KMS-11 (cell line): ENCODE results near the gene FLNA.

ENCODE experiments used
- H2AFZ ChIP-seq: fragments of 200-600 bp; sonication (generic); 2 replicates; pipeline ENCODE4 v1.6.1; 2016; ENCODE audit warnings: antibody characterized with exemption, mixed run types, low read depth
- H3K27ac ChIP-seq: fragments of 200-600 bp; sonication (generic); 2 replicates; pipeline ENCODE4 v1.6.1; 2016; ENCODE audit warnings: mild to moderate bottlenecking, mixed run types
- H3K27me3 ChIP-seq: fragments of 200-600 bp; sonication (generic); 2 replicates; pipeline ENCODE4 v1.6.1; 2017; ENCODE audit warnings: mild to moderate bottlenecking, low read depth, mixed run types, moderate library complexity; ENCODE audit not compliant: insufficient read depth
- H3K36me3 ChIP-seq: fragments of 200-600 bp; sonication (generic); 2 replicates; pipeline ENCODE4 v1.6.1; 2017; ENCODE audit warnings: mild to moderate bottlenecking, mixed run types; ENCODE audit not compliant: insufficient read depth
- H3K4me1 ChIP-seq: fragments of 200-600 bp; sonication (generic); 2 replicates; pipeline ENCODE4 v1.6.1; 2016; ENCODE audit warnings: mild to moderate bottlenecking, low read depth, mixed run types; ENCODE audit not compliant: poor library complexity, severe bottlenecking
- H3K4me2 ChIP-seq: fragments of 200-600 bp; sonication (generic); 2 replicates; pipeline ENCODE4 v1.7.0; 2016; ENCODE audit warnings: mild to moderate bottlenecking, mixed run types
- H3K4me3 ChIP-seq: fragments of 200-600 bp; sonication (generic); IDR thresholded peaks from 2 replicates; pipeline ENCODE4 v1.6.1; 2017; ENCODE audit warnings: low read depth, low read length, mixed read lengths; ENCODE audit not compliant: insufficient read depth
- H3K79me2 ChIP-seq: fragments of 200-600 bp; sonication (generic); 2 replicates; pipeline ENCODE4 v1.6.1; 2016; ENCODE audit warnings: low read depth, mixed run types; ENCODE audit not compliant: insufficient read depth
- H3K9ac ChIP-seq: fragments of 200-600 bp; sonication (generic); 2 replicates; pipeline ENCODE4 v1.6.1; 2016; ENCODE audit warnings: mild to moderate bottlenecking, mixed run types
- H4K20me1 ChIP-seq: fragments of 200-600 bp; sonication (generic); 2 replicates; pipeline ENCODE4 v1.6.1; 2016; ENCODE audit warnings: mild to moderate bottlenecking, mixed run types; ENCODE audit not compliant: insufficient read depth
- TF ChIP-seq, protein P1 (sequence below): fragments of 200-600 bp; sonication (generic); conservative IDR thresholded peaks from 2 replicates; pipeline ENCODE4 v1.6.1; 2017; ENCODE audit warnings: low read depth, mild to moderate bottlenecking, antibody characterized with exemption, low read length, moderate library complexity, mixed read lengths

FLNA gene

GRCh38 chrX:154376774-154377173, 2.3 kb upstream of the FLNA start:
- Histone ChIP-seq H3K27me3 (no peaks in the 10 kb centered on the region), H3K79me2 (peaks cover 7% of the 10 kb centered on the region; the same call in 1 of the 2 replicates), H3K9ac (no peak overlapping the region), H3K4me2 (no peak overlapping the region), H2AFZ (no peak overlapping the region), H3K36me3 (no peaks in the 10 kb centered on the region), H4K20me1 (no peaks in the 10 kb centered on the region), H3K27ac (no peak overlapping the region), H3K4me1 (peaks cover 35% of the 10 kb centered on the region), H3K4me3 (no peak overlapping the region)
- TF ChIP-seq, protein P1, sequence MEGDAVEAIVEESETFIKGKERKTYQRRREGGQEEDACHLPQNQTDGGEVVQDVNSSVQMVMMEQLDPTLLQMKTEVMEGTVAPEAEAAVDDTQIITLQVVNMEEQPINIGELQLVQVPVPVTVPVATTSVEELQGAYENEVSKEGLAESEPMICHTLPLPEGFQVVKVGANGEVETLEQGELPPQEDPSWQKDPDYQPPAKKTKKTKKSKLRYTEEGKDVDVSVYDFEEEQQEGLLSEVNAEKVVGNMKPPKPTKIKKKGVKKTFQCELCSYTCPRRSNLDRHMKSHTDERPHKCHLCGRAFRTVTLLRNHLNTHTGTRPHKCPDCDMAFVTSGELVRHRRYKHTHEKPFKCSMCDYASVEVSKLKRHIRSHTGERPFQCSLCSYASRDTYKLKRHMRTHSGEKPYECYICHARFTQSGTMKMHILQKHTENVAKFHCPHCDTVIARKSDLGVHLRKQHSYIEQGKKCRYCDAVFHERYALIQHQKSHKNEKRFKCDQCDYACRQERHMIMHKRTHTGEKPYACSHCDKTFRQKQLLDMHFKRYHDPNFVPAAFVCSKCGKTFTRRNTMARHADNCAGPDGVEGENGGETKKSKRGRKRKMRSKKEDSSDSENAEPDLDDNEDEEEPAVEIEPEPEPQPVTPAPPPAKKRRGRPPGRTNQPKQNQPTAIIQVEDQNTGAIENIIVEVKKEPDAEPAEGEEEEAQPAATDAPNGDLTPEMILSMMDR, result no peak

DNA sequence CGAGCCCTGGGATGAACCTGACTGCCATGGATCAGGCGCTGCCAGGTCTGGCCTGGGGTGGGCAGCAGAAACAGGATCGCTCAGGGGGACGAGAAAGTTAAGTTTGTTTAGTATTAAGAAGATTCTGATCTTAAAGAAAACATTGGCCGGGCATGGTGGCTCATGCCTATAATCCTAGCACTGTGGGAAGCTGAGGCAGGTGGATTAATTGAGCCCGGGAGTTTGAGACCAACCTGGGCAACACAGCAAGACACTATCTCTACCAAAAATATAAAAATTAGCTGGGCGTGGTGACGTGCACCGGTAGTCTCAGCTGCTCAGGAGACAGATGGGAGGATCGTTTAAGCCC, 696 bp upstream of the FLNA start:
- H3K36me3 ChIP-seq, result no peaks in the 10 kb centered on the region
- H4K20me1 ChIP-seq, result no peaks in the 10 kb centered on the region
- peaks cover 31% of the 10 kb centered on the region for H3K4me1 ChIP-seq
- H3K9ac ChIP-seq, result no peak overlapping the region
- H2AFZ ChIP-seq, result no peak overlapping the region
- no peak overlapping the region for H3K27ac ChIP-seq
- TF ChIP-seq, protein P1, result no peak
- H3K27me3 ChIP-seq, result no peaks in the 10 kb centered on the region
- H3K79me2 ChIP-seq, result peaks cover 11% of the 10 kb centered on the region
- H3K4me3 ChIP-seq, result no peak overlapping the region
- H3K4me2 ChIP-seq, result no peak overlapping the region

- no peak overlapping the region for H3K4me3 ChIP-seq
- H2AFZ ChIP-seq, result no peak overlapping the region
- peak overlapping the region; percentile 48; the same call in 1 of the 2 replicates for H3K4me2 ChIP-seq
- TF ChIP-seq, protein P1, result peak; percentile 62
- peaks cover 30% of the 10 kb centered on the region for H3K4me1 ChIP-seq
- H4K20me1 ChIP-seq, result no peaks in the 10 kb centered on the region
- no peaks in the 10 kb centered on the region for H3K27me3 ChIP-seq
- peaks cover 24% of the 10 kb centered on the region for H3K79me2 ChIP-seq
- H3K36me3 ChIP-seq, result no peaks in the 10 kb centered on the region
- H3K27ac ChIP-seq, result no peak overlapping the region
- H3K9ac ChIP-seq, result no peak overlapping the region
Observed at GRCh38 chrX:154373340-154374306, 811 bp downstream of the FLNA start.

DNA sequence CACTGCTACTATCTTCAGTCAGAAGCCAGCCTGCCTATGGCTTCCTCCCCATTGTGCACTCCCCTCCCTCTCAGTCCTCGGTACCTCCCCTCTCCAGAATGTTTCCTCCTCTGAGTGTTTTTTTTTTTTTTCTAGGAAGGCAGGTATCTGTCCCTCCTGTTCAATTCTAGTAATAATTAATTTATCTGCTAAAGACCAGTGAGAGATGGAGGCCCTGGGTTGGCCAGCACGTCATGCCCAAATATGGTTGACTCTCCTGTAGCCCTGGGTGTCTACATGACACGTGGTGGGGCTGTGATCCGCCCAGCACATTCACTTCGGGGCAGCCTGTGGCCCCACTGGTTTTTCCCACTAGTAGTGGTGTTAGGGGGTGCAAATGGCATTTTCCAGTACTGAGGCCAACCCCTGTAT, 1.8 kb downstream of the FLNA start:
- Histone ChIP-seq H3K27ac (no peak overlapping the region), H3K79me2 (peaks cover 34% of the 10 kb centered on the region), H3K4me1 (peaks cover 35% of the 10 kb centered on the region), H3K36me3 (no peaks in the 10 kb centered on the region), H4K20me1 (no peaks in the 10 kb centered on the region), H3K4me2 (peak overlapping the region; percentile 48; the same call in 1 of the 2 replicates), H3K27me3 (no peaks in the 10 kb centered on the region), H2AFZ (no peak overlapping the region), H3K4me3 (no peak overlapping the region), H3K9ac (no peak overlapping the region)
- TF ChIP-seq, protein P1, result no peak
